ENCODE results near the gene PCDHA1. TPM values are rescaled to one million over a fixed set of nuclear protein-coding genes. Genes with fewer than 3 reads are reported as not detected.

PCDHA1 gene
- not detected for total RNA-seq

DNA sequence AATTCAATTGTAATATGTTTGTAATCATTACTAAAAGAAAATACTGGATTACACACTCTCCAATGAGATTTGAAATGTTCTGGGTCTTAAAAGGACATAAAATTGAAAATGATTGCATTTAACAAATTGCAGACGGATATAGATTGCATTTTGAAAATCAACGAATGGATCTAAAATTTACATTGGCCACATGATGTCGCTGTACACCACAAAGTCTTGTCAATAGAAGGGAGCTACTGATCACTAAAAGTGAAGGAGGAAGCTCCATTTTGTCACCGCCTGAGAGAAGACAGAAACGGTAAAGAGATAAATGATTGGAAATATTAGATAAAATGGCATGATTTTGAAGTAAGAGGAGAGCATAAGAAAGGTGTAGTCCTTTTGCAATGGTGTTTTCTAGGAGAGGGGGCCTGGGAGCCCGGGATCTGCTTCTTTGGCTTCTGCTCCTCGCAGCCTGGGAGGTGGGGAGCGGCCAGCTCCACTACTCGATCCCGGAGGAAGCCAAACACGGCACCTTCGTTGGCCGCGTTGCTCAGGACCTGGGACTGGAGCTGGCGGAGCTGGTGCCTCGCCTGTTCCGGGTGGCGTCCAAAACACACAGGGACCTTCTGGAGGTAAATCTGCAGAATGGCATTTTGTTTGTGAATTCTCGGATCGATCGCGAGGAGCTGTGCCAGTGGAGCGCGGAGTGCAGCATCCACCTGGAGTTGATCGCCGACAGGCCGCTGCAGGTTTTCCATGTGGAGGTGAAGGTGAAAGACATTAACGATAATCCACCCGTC lies at the start of gene PCDHA1:
TSS of gene PCDHA1 (plus strand) at position 236 of the 782 bp plus-strand sequence.
- Histone ChIP-seq H3K9me3 (peaks cover 6 to 90% of the 10 kb centered on the region in 2 donors), H3K4me1 (no peaks in the 10 kb centered on the region), H3K27me3 (no peaks in the 10 kb centered on the region), H3K4me3 (no peak within 1 kb of the TSS), H3K36me3 (no peaks in the 10 kb centered on the region), H3K27ac (no peak within 1 kb of the TSS)
- TF ChIP-seq, protein P1, sequence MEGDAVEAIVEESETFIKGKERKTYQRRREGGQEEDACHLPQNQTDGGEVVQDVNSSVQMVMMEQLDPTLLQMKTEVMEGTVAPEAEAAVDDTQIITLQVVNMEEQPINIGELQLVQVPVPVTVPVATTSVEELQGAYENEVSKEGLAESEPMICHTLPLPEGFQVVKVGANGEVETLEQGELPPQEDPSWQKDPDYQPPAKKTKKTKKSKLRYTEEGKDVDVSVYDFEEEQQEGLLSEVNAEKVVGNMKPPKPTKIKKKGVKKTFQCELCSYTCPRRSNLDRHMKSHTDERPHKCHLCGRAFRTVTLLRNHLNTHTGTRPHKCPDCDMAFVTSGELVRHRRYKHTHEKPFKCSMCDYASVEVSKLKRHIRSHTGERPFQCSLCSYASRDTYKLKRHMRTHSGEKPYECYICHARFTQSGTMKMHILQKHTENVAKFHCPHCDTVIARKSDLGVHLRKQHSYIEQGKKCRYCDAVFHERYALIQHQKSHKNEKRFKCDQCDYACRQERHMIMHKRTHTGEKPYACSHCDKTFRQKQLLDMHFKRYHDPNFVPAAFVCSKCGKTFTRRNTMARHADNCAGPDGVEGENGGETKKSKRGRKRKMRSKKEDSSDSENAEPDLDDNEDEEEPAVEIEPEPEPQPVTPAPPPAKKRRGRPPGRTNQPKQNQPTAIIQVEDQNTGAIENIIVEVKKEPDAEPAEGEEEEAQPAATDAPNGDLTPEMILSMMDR (IDR thresholded peaks at IDR 0.05): no peak
- DNase-seq (ENCODE audit: low spot score): no peak

DNA sequence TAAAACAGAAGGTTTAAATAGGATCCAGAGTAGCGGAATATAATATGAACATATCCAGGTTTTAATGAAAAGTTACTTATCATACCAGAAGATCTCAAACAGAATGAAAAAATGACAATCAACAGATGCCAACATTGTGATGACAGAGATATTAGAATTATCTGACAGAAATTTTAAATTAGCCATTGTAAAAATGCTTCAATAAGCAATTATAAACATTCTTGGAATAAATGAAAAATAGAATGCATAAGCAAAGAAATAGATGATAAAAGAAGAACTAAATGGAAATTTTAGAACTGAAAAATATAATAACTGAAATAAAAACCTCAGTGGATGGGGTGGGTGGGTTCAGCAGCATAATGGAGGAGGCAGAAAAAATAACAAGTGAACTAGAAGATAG lies 48.5 kb upstream of the PCDHA1 start:
- Histone ChIP-seq H3K4me3 (no peak overlapping the region), H3K4me1 (no peaks in the 10 kb centered on the region), H3K9me3 (peaks cover 0 to 7% of the 10 kb centered on the region in 2 donors), H3K27me3 (no peaks in the 10 kb centered on the region), H3K36me3 (no peaks in the 10 kb centered on the region), H3K27ac (no peak overlapping the region)
- DNase-seq (ENCODE audit: low spot score): no peak
- TF ChIP-seq, protein P1 (IDR thresholded peaks at IDR 0.05): no peak

DNA sequence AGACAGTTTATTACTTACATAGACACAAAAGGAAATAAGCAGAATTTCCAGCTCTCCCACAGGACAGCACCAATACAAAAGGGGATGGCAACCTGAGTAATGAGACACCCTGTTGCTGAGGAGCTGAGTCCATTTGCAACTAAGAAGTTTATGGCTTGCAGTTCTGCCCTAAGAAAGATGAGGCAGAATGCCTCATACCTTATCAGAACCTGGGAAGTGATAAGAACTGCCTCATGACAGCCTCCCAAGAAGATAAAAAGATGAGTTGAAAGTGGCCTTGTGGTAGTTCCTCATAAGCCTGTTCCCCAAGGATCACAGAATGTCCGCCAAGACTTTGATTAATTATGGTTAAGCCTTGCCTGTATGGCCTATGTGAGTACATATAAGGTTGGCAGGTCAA lies 44.0 kb upstream of the PCDHA1 start:
- peaks cover 0 to 15% of the 10 kb centered on the region in 2 donors for H3K9me3 ChIP-seq
- H3K27ac ChIP-seq: no peak overlapping the region
- no peaks in the 10 kb centered on the region for H3K36me3 ChIP-seq
- no peaks in the 10 kb centered on the region for H3K27me3 ChIP-seq
- H3K4me1 ChIP-seq: no peaks in the 10 kb centered on the region
- TF ChIP-seq, protein P1 (IDR thresholded peaks at IDR 0.05): no peak
- no peak for DNase-seq (ENCODE audit: low spot score)
- H3K4me3 ChIP-seq: no peak overlapping the region

DNA sequence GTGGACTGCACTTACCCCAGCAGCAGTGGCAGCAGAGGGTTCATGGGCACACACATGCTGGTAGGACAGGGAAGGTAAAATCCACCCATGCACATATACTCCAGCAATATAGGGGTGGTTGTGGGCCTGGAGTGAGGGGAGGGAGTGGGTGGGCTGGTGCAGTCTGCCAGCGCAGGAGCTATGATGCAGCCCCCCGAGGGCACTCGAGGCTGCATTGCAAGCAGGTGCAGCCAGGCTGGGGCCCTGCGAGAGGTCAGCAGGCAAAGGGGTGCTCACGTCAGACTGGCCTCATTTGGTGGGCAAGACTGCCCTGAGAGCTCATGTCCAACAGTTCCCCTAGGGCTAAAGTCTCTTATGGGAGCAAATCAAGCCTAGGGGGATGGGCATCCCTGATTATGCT lies 32.4 kb upstream of the PCDHA1 start:
- Histone ChIP-seq H3K27me3 (no peaks in the 10 kb centered on the region), H3K27ac (no peak overlapping the region), H3K36me3 (no peaks in the 10 kb centered on the region), H3K4me1 (no peaks in the 10 kb centered on the region), H3K4me3 (no peak overlapping the region), H3K9me3 (peaks cover 5 to 98% of the 10 kb centered on the region in 2 donors)
- no peak for DNase-seq (ENCODE audit: low spot score)
- TF ChIP-seq, protein P1 (IDR thresholded peaks at IDR 0.05): no peak

DNA sequence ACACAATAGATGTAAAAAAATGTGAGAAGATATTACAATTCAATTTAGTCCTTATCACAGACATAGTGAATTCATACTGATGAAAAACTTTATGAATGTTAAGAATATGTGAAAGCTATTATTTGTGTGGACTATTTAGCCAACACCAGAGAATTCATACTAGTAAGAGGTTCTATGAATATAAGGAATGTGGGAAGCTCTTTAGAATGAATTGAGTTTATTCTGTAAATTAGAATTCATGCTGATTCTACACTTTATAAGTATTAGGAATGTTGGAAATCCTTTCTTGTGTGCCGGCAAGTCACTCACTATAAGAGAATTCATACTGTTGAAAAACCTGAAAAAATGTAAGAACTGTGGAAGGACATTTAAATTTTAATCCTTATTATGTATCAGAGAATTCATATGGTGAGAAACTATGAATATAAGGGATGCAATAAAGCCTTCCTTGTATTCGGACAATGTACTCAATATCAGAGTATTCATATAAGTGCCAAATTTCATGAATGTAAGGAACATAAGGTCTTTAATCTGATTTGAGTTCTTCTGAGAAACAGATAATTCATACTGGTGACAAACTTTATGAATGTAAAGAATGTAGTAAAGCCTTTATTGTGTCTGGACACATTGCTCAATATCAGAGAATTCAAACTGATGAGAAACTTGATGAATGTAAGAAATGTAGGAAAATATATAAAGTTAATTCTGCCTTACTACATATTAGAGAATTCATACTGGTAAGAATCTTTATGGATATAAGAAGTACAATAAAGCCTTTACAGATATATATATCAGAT lies 21.6 kb upstream of the PCDHA1 start:
- H3K9me3 ChIP-seq: peaks cover 45 to 98% of the 10 kb centered on the region in 2 donors
- no peaks in the 10 kb centered on the region for H3K27me3 ChIP-seq
- no peak overlapping the region for H3K4me3 ChIP-seq
- no peak for DNase-seq (ENCODE audit: low spot score)
- TF ChIP-seq, protein P1 (IDR thresholded peaks at IDR 0.05): no peak
- H3K36me3 ChIP-seq: no peaks in the 10 kb centered on the region
- H3K27ac ChIP-seq: no peak overlapping the region
- H3K4me1 ChIP-seq: no peaks in the 10 kb centered on the region
